GM19324 (cell line): ENCODE data around the gene MRPL20.
"Not testable (repeated sequence)": the region's sequence is repeated elsewhere in the genome, so short reads cannot be mapped to it uniquely, and the experiment has no call there.

Experiments
- ATAC-seq: cut with Tn5 transposase; IDR thresholded peaks from one replicate; pipeline ENCODE4 v1.9.1; 2021; ENCODE audit warnings: mild to moderate bottlenecking, moderate library complexity; ENCODE audit not compliant: unreplicated experiment, low FRiP score

MRPL20 gene

DNA sequence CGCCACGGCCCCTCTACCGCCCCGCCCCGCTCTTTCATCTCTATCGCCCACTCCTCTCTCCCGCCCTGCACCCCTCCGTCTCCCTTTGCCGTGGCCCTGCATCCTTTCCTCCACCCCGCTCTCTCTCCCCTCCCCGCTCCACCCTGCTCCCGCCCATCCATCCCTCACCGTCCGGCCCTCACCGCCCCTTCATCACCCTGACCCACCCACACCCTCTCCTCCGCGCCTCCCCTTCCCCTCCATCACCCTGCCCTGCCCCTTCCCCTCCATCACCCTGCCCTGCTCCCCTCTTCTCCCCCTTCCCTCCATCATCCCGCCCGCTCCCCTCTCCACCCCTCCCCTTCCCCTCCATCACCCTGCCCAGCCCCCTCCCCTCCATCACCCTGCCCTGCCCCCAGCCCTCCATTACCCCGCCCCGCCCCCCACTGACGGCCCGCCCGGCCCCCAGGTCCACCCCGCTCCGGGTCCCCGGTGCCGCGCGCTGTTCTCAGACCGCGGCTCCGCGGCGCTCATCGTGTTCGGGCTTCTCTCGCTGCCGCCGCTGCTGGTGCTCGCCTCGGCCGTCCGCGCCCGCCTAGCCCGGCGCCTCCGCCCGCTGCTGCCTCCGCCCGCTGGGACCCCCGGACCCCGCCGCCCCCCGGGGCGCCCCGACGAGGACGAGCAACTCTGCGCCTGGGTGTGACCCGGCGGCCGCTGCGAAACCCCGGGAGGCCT is 20.2 kb upstream of the MRPL20 start:
- ATAC-seq, result no peak

DNA sequence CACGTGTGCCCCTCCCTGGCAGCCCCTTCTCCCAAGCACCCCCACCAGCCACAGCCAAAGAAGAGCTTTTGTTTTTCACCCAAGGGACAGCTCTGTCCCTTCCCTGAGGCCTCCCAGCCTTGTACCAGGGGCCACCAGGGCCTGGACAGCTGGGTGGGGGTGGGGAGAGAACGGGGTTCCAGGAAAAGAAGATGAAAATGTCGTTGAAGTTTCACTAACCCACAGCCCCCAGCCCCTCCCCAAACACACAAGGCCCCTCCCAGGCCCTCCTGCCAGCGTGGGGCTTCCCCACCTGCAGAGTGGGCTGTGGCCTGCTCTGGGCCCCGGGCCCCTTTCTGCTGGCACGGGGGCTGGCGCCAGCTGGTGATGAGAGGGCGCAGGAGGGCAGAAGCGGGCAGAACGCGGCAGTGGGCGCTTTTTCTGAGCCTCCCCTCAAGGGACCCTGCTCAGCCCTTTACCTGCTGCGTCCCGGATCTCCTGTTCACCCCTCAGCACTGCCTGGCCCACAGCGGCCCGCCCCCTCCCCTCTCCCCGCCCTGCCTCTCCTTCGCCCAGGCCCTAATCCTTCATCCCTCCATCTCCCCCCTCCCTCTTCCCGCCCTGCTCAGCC is 19.5 kb upstream of the MRPL20 start:
- no peak for ATAC-seq

DNA sequence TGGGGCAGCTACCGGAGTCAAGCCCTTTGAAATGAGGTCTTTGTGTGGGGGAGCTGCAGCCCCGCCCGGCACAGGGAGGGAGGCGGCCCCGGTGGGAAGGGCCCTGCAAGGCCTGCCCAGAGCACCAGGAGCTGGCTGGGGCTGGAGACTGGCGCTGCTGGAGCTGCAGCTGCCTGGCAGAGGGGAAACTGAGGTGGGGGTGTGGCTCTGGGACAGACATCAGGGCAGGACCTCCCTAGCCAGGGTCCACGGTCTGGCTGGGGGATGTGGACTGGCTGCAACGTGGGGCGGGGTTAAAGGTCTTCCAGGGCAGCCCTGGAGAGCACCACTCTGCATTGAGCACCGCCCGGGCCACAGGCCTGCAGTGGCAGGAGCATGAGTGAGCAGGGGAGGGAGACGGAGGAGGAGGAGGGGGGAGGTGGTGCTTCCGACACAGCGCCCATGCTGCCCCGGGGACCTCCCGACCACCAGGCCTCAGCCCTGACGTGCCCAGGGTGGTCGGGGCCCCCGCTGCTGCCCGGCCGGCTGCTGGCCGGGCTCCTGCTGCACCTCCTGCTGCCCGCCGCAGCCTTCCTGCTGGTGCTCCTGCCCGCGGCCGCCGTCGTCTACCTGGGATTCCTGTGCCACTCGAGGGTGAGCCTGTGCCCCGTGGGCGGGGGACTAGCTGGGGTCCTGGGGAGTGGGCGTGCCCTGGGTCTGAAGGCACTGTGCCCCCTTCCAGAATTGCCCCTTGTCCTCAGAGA is 18.8 kb upstream of the MRPL20 start:
- no peak for ATAC-seq

DNA sequence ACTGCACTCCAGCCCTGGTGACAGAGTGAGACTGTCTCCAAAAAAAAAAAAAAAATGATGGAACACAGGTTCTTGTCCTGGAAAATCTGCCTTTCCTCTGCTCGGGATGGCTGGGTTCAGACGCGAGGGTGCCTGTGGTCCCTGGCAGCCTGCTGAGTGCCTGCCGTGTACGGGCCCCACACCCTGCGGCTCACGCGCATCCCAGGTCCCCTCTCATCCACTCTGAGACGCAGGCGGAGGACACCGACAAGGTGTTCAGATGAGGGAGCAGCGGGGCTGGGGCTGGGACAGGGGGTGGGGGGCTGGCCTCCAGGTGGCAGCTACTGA is 18.3 kb upstream of the MRPL20 start:
- no peak for ATAC-seq

DNA sequence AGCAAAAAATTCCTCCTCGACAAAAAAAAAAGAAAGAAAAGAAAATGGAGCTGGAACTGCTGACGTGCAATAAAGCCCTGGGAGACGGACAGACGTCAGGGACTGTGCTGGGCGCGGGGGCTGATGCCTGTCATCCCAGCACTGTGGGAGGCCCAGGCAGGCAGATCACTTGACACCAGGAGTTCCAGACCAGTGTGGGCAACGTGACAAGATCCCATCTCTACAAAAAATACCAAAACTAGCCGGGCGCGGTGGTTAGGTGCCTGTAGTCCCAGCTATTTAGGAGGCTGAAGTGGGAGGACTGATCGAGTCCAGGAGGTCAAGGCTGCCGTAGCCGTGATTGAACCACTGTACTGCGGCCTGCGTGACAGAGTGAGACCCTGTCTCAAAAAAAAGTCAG is 17.6 kb upstream of the MRPL20 start:
- ATAC-seq, result no peak

DNA sequence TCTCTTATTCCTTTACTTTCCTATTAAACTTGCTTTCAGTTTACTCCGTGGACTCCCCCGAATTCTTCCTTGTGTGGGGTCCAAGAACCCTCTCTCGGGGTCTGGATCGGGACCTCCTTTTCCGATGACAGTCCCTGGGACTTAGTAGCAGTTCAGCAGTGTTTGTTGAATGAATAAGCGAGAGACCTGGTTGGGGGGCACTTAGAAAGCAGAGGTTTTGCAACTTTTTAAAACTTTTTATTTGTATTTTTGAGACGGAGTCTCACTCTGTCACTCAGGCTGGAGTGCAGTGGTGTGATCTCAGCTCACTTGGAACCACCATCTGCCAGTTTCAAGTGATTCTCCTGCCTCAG is 16.1 kb upstream of the MRPL20 start:
- ATAC-seq, result no peak

DNA sequence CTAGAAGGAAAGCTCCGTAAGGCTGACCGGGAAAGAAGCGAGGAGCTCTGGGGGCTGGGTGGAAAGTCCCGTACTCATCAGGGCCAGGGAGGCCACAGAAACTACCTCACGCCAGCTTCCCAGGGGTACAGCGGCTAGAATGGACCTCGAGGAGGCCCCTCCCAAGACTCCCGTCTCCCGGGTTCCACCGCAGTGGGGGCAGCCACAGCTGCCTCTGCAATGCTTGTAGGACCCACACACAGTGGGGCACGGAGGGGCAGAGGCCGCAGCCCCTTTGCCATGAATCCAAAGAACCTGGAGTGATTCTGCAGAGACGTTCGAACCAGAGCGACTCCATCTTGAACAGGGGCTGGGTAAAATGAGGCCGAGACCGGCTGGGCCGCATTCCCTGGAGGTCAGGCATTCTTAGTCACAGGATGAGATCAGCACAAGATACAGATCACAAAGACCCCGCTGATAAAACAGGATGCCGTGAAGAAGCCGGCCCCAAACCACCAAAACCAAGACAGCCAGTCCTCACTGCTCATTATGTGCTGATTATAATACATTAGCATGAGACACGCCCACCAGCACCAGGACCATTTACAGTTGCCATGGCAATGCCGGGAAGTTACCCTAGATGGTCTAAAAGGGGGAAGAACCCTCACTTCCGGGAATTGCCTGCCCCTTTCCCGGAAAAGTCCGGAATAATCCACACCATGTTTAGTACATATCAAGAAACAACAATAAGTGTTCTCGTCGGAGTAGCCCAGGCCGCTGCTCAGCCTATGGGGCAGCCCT is 15.6 kb upstream of the MRPL20 start:
- ATAC-seq, result no peak

DNA sequence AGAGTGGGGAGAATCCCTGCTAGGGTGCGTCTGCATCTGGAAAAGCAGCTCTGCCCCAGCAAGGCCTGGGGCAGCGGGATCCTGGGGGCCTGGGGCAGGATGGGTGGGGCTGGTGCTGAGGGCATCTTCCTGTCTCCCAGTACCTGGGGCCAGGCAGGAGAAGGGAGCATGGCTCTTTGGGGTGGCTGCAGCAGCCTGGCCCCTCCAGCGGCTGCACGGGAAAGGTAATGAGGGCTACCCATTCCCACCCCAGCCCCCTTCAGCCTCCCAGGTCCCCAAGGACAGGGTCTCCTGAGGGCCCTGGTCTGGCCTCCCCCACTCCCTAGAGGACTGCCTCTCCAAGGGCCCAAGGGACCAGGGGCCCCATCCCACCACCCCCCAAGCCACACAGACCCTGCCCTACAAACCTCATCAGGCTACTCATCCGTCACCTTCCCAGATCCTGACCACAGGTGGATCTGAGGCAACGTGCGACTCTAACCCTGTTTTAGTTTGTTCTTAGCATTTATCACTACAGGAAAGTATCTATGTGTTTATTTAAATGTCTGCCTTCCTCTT is 14.9 kb upstream of the MRPL20 start:
- ATAC-seq, result no peak

DNA sequence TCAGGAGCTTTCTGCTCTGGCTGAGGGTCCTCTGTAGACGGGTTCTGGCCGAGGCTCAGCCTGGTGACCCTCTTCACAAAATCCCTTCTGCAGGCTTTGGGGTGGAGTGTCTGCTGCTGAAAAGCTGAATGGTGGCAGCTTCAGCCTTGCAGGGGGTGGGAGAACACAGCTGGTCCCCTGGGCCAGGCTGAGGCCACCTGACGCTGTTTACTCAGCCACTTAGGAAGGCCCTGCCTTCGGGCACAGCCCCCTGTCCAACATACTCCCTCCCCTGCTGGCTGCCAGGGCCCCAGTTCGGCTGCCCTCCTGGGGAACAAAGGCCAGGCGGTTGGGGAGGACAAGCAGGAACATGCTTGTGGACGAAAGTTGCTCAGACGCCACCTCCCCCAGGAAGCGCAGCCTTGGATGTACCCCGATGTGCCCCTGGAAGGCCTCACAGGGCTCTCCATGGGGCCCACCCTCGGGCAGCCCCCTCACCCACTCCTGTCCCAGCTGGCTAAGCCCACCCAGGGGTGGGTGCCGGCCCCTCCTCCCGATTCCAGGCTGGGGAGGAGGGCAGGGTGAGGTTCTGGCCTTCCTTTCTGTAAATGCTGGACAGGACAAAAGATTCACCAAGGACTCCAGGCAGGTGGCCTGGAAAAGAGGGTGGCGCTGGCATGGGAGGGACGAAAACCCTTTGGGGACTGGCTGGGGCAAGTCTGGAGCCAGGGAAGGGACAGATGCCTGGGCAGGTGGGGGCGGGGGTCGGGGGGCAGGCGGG is 14.2 kb upstream of the MRPL20 start, which contains the start of gene ANKRD65:
Gene ANKRD65 (minus strand): TSS at position 130 of the 760 bp plus-strand sequence. CDS start 271 bp downstream, outside the sequence.
- no peak for ATAC-seq

DNA sequence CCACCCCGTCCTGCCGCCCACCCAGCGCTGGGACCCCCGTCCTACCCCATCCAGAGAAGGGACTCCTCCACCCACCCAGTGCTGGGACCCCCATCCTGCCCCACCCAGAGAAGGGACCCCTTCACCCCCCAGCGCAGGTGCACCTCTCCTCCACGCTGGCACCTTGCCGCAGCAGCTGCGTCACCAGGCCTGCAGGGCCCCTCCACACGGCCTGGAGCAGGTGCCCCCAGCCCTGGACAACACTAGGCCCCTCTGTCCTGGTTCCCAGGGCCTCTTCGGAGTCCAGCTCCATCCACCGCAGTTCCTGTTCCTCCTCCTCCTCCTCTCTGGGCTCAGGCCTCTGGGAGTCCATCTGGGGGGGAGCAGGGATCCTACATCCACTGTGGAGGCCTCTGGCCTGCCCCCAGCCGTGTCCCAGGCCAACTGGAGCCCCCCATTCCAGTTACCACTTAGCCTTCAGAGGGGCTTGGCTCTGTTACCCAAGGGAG is 13.6 kb upstream of the MRPL20 start:
- ATAC-seq, result no peak

DNA sequence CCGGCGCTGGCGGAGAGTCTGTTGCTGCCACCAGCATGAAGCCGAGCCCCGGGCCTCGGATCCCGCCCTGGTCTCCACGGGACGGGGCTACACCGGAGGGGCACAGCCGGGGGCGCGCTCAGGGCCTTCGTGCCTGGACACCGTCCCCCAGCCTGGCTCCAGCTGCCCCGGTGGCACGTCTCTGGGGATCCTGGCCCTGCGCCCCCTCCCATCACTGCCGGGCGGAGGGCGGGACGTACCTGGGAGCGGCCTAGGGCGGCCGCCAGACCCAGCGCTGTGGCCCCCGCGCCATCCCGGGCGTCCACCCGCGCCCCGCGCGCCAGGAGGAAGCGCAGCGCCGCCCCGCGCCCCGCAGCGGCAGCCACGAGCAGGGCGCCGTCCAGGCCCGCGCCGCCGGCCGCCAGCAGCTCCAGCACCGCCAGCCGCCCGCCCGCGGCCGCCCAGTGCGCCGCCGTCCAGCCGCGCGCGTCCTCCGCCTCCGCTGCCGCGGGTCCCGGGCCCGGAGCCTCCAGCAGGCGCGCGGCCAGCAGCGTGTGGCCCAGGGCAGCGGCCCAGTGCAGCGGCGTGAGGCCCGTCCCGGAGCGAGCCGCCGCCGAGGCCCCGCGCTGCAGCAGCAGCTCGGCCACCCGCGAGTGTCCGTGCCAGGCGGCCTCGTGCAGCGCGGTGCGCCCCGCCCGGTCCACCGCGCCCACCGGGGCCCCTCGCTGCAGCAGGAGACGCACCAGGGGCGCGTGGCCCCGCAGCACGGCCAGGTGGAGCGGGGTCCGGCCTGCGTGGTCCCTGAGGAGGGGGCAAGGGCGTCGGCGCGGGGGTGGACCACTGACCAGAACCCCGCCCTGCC is 12.9 kb upstream of the MRPL20 start:
- ATAC-seq, result no peak

DNA sequence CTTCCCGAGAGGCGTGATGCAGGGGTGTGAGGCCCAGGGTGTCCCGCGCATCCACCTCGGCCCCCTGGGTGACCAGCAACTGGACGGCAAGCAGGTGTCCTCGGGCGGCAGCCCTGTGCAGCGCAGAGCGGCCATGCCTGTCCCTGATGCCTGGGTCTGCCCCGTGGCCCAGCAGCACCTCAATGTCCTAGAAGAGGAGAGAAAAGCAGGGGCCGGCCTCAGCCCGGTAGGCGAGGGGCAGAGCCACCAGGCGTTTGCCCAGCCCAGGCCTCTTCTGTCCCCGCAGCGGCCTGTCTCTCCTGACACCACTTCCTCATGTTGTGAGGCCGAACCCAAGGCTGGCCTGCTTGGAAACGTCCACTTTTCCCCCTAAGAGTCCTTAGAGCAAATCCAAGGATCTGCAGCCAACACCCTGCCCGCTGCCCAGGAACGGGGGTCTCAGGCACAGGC is 12.3 kb upstream of the MRPL20 start:
- ATAC-seq, result no peak

DNA sequence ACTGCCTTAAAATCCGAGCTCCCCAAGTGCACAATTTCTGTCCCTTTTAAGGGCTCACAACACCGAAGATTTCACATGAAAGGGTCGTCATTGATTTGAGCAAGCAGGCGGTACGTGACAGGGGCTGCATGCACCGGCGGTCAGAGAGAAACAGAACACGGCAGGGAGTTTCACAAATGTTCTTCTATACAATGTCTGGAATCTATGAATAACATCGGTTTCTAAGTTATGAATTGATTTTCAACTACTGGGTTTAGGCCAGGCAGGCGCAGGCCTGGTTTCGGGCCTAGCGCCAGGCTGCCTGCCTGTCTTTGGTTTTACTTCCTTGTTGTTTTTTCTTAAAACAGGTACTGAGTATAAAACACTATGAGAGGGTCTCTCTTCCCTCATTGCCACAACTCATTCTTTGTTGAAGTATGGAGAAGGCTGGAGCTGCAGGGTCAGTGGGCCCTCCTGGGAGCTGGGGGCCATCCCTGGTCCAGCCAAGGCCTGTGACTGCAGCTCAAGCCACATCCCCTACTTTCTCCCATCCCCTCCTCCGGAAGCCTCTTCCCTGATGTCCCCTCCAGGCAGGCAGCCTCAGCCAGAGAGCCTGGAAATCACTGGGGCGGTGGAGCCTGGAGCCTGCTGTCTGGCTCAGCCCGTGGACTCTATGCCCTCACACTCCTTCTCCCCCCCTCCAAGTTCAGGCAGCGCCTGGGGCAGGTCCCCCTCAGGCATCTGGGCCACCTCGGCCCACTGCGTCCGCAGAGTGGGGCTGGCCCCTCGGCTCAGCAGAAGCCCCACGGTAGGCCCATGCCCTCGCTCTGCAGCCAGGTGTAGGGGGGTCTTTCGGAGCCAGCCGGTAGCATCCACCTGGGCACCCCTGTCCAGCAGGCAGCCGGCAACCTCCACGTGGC is 11.6 kb upstream of the MRPL20 start:
- no peak for ATAC-seq

DNA sequence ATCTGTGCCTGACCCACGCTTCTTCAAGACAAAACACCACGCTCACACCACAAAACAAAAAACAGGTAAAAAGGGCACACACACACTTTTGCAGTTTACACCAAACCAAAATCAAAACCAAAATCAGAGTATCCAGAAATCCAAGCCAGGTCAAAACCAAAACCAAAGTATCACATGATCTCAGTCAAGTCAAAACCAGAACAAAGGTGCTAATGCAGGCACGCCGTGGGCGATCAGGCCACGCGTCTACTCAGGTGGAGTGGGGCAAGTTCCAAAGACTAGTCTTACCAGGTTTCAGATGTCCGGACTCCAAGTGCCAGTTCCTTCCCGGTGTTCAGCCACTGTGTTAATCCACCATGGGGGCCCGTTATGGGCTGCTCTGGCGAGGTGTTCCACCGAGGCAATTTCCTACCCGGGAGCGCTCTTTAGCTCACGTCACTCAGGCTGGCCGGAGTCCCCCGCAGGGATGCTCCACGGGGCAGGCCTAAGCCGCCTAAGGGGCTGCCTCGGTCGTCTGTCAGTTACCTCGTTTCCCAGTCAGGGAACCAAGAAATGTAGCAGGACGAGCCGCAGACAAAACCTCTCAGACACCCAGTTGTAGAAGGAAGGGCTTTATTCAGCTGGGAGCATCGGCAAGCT is 10.9 kb upstream of the MRPL20 start:
- ATAC-seq, result not testable (repeated sequence)

DNA sequence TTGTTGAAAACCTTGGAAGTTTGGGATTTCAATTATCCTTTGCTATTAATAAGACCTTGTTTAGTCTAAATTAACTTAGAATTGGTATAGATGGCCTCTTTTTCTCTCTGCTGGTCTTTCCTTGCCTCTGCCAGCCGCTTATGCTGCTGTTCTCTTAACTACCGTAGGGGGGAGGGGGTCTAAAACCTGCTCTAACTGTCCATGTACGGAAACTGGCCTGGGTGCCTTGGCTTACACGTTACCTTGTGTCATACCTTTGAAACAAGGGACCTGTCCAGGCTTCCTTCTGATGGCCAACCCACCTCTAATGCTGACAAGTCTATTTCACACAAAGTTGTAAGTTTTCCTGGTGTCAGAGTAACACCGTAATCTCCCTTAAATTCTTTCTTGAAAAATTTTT is 10.3 kb upstream of the MRPL20 start:
- ATAC-seq, result not testable (repeated sequence)

DNA sequence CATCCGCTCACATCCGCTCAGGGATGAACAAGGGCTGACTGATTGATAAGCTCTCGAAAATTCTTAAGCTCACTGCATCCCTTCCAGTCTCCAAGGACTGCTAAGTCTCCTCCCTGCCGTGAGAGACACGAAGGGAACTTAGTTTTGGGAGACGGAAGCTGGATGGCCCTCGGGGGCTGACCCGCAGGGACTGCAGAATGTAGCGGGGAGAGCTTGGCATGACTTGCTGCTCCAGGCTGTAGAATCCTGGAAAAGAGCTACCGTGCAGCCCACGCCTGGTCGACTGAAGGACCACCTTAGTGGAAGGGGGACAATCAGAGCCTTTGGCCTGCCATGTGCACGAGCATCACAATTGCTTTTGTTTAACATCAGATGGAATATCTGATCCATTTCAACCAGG is 8.7 kb upstream of the MRPL20 start:
- no peak for ATAC-seq

DNA sequence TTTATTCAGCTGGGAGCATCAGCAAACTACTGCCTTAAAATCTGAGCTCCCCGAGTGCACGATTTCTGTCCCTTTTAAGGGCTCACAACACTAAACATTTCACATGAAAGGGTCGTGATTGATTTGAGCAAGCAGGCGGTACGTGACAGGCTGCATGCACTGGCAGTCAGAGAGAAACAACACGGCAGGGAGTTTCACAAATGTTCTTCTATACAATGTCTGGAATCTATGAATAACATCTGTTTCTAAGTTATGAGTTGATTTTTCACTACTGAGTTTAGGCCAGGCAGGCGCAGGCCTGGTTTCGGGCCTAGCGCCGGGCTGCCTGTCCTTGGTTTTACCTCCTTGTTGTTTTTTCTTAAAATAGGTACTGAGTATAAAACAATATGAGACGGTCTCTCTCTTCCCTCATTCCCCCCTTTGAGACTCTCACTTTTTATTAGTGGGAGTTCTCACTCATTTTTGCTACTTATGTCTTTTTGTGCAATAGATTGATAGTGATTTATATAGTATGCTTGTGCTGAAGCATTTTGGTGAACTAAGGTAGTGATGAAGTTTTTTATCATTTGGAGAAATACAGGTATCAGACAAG is 5.3 kb upstream of the MRPL20 start:
- not testable (repeated sequence) for ATAC-seq
